A549 (cell line): ENCODE measurements around the gene ALDH3B2.

Experiments
- ATOH8 ChIP-seq: fragments of 250-450 bp; sonication (Bioruptor Pico); IDR thresholded peaks from 2 replicates; pipeline ENCODE4 v1.5.0; 2020; ENCODE audit warnings: low read depth, mild to moderate bottlenecking, moderate library complexity
- CHD4 ChIP-seq: fragments of 200-600 bp; sonication (generic); IDR thresholded peaks from 2 replicates; pipeline ENCODE4 v1.6.1; 2016; ENCODE audit warnings: antibody characterized with exemption, mild to moderate bottlenecking, borderline replicate concordance
- CTCF ChIP-seq: fragments of >200 bp; sonication (Bioruptor Twin); formaldehyde crosslinking; IDR thresholded peaks from 3 replicates; pipeline ENCODE4 v1.5.1; 2016
- EHF ChIP-seq: fragments of 250-450 bp; sonication (Bioruptor Pico); IDR thresholded peaks from 2 replicates; pipeline ENCODE4 v1.5.0; 2020; ENCODE audit warnings: mild to moderate bottlenecking
- JUN ChIP-seq, 2 experiments: fragments of >200 bp; sonication (Bioruptor Twin); formaldehyde crosslinking; IDR thresholded peaks; 2 replicates in 1 of 2; 3 replicates in 1 of 2; pipeline ENCODE4 v1.6.1; 2016 to 2017
- KDM5A ChIP-seq: fragments of 200-600 bp; sonication (generic); IDR thresholded peaks from 2 replicates; pipeline ENCODE4 v1.6.1; 2016; ENCODE audit warnings: antibody characterized with exemption, mild to moderate bottlenecking
- MAFK ChIP-seq: fragments of 450-650 bp; IDR thresholded peaks from 2 replicates; pipeline ENCODE4 v1.6.1; 2014; ENCODE audit not compliant: partially characterized antibody
- MAX ChIP-seq: IDR thresholded peaks from 2 replicates; pipeline ENCODE4 v1.6.1; 2012
- MYC ChIP-seq: IDR thresholded peaks from 2 replicates; pipeline ENCODE4 v1.6.1; 2012; ENCODE audit warnings: mild to moderate bottlenecking, inconsistent platforms, low read length, improper control_type of control experiment, borderline replicate concordance
- PBX3 ChIP-seq: IDR thresholded peaks from 2 replicates; pipeline ENCODE4 v1.6.1; 2012
- POLR2A ChIP-seq: IDR thresholded peaks from 2 replicates; pipeline ENCODE4 v1.6.1; 2012; ENCODE audit warnings: mild to moderate bottlenecking, low read length
- RFX5 ChIP-seq: fragments of 450-650 bp; IDR thresholded peaks from 2 replicates; pipeline ENCODE4 v1.7.1; 2014; ENCODE audit warnings: antibody characterized with exemption, mild to moderate bottlenecking, moderate library complexity
- RNF2 ChIP-seq: fragments of 200-600 bp; sonication (generic); IDR thresholded peaks from 2 replicates; pipeline ENCODE4 v1.6.1; 2016; ENCODE audit warnings: low read depth, mild to moderate bottlenecking, antibody characterized with exemption, moderate library complexity, borderline replicate concordance
- ZC3H11A ChIP-seq: fragments of 450-650 bp; IDR thresholded peaks from 2 replicates; pipeline ENCODE4 v1.6.1; 2014; ENCODE audit warnings: antibody characterized with exemption, mild to moderate bottlenecking

- no peak for TF ChIP-seq CTCF
- TF ChIP-seq RNF2, result no peak
- TF ChIP-seq JUN (IDR thresholded peaks at IDR 0.05), result no peak
- no peak for TF ChIP-seq ZC3H11A
- no peak for TF ChIP-seq PBX3
- no peak for TF ChIP-seq POLR2A
- no peak for TF ChIP-seq RFX5
- no peak for TF ChIP-seq CHD4
- no peak for TF ChIP-seq KDM5A
- no peak for TF ChIP-seq MAX
- TF ChIP-seq EHF (CRISPR knock-in tag), result no peak
- TF ChIP-seq ATOH8 (CRISPR knock-in tag), result no peak
- no peak for TF ChIP-seq MYC
- TF ChIP-seq MAFK, result no peak
Measured at GRCh38 chr11:67627812-67628624, 46.4 kb downstream of the ALDH3B2 start.
